A549 (cell line): ENCODE results near the gene COL7A1. TPM values are rescaled to one million over a fixed set of nuclear protein-coding genes. Genes with fewer than 3 reads are reported as not detected.

ENCODE experiments used
- ATAC-seq, 2 experiments: fragments of 200-7000 bp in 1 of 2; fragments of >200 bp in 1 of 2; cut with Nextera tagmentation in 1 of 2; cut with Tn5 transposase in 1 of 2; 3 replicates each; pipeline versions ENCODE4 v1.8.0 to v1.9.1; 2018 to 2020; ENCODE audit warnings: mild to moderate bottlenecking in 1 of 2, moderate library complexity in 1 of 2
- CTCF ChIA-PET: fragments of 300-600 bp; sonication (Branson Sonifier 250); formaldehyde crosslinking; extraction: SDS; loops from one replicate; lab custom pipeline; 2021; ENCODE audit warnings: antibody characterized with exemption, inconsistent platforms; lab: Yijun Ruan, JAX
- POLR2A ChIA-PET: fragments of 350-600 bp; formaldehyde crosslinking; extraction: SDS; loops from one replicate; lab custom pipeline; 2021; ENCODE audit warnings: antibody characterized with exemption, inconsistent platforms; lab: Yijun Ruan, JAX
- DNase-seq, 2 experiments: peaks; one replicate each; pipeline versions ENCODE4 v3.0.0 to v3.0.0-alpha.2; 2011 to 2016; ENCODE audit warnings: low read depth in 1 of 2, low spot score in 1 of 2
- FAIRE-seq: peaks from 2 replicates; lab custom pipeline; 2011; peaks lifted over from hg19 to GRCh38; lab: Jason Lieb, UNC
- H3K27ac ChIP-seq, 2 experiments: fragments of >200 bp; sonication (Bioruptor Twin); formaldehyde crosslinking; 3 replicates each; pipeline ENCODE4 v1.5.1; 2016 to 2017
- H3K4me1 ChIP-seq: fragments of >200 bp; sonication (Bioruptor Twin); formaldehyde crosslinking; 3 replicates; pipeline ENCODE4 v1.6.1; 2016
- H3K4me2 ChIP-seq: fragments of >200 bp; sonication (Bioruptor Twin); formaldehyde crosslinking; 3 replicates; pipeline ENCODE4 v1.6.1; 2016
- H3K4me3 ChIP-seq: fragments of >200 bp; sonication (Bioruptor Twin); formaldehyde crosslinking; 3 replicates; pipeline ENCODE4 v1.5.1; 2016
- H3K9me3 ChIP-seq: fragments of >200 bp; sonication (Bioruptor Twin); formaldehyde crosslinking; 3 replicates; pipeline ENCODE4 v1.6.1; 2016
- CBX2 ChIP-seq: fragments of 200-600 bp; sonication (generic); IDR thresholded peaks from 2 replicates; pipeline ENCODE4 v1.6.1; 2016; ENCODE audit warnings: low read depth, mild to moderate bottlenecking, borderline replicate concordance
- CBX8 ChIP-seq: fragments of 200-600 bp; sonication (generic); IDR thresholded peaks from 2 replicates; pipeline ENCODE4 v1.6.1; 2016
- CEBPB ChIP-seq, 2 experiments: fragments of >200 bp in 1 of 2; sonication (Bioruptor Twin) in 1 of 2; formaldehyde crosslinking in 1 of 2; IDR thresholded peaks; 2 replicates each; pipeline ENCODE4 v1.6.1; 2012 to 2016
- CHD2 ChIP-seq: fragments of 150-350 bp; IDR thresholded peaks from 2 replicates; pipeline ENCODE4 v1.6.1; 2014; ENCODE audit warnings: low read length; ENCODE audit not compliant: partially characterized antibody
- CHD4 ChIP-seq: fragments of 200-600 bp; sonication (generic); IDR thresholded peaks from 2 replicates; pipeline ENCODE4 v1.6.1; 2016; ENCODE audit warnings: antibody characterized with exemption, mild to moderate bottlenecking, borderline replicate concordance
- EHMT2 ChIP-seq: fragments of 200-600 bp; sonication (generic); IDR thresholded peaks from 2 replicates; pipeline ENCODE4 v1.6.1; 2016; ENCODE audit warnings: antibody characterized with exemption, low read depth, mild to moderate bottlenecking, moderate library complexity
- EP300 ChIP-seq, 2 experiments: fragments of >200 bp; sonication (Bioruptor Twin); formaldehyde crosslinking; IDR thresholded peaks; 2 replicates in 1 of 2; 3 replicates in 1 of 2; pipeline ENCODE4 v1.6.1; 2016 to 2017
- ESRRA ChIP-seq: fragments of 150-350 bp; IDR thresholded peaks from 2 replicates; pipeline ENCODE4 v1.6.1; 2014; ENCODE audit warnings: mild to moderate bottlenecking, low read length, borderline replicate concordance
- FOSL2 ChIP-seq, 2 experiments: fragments of 450-650 bp in 1 of 2; fragments of >200 bp in 1 of 2; sonication (Bioruptor Twin) in 1 of 2; formaldehyde crosslinking; IDR thresholded peaks; 2 replicates each; pipeline versions ENCODE4 v1.5.0 to v1.6.1; 2016 to 2020; ENCODE audit warnings: mild to moderate bottlenecking in 1 of 2, moderate library complexity in 1 of 2
- HDAC2 ChIP-seq: fragments of 200-600 bp; sonication (generic); IDR thresholded peaks from 2 replicates; pipeline ENCODE4 v1.6.1; 2016
- HOXB5 ChIP-seq: fragments of 250-450 bp; sonication (Bioruptor Pico); IDR thresholded peaks from 2 replicates; pipeline ENCODE4 v1.5.0; 2020; ENCODE audit warnings: mild to moderate bottlenecking, moderate library complexity
- JUN ChIP-seq, 2 experiments: fragments of >200 bp; sonication (Bioruptor Twin); formaldehyde crosslinking; IDR thresholded peaks; 2 replicates in 1 of 2; 3 replicates in 1 of 2; pipeline ENCODE4 v1.6.1; 2016 to 2017
- JUNB ChIP-seq: fragments of >200 bp; sonication (Bioruptor Twin); formaldehyde crosslinking; IDR thresholded peaks from 2 replicates; pipeline ENCODE4 v1.6.1; 2016
- KDM1A ChIP-seq: fragments of 200-600 bp; sonication (generic); IDR thresholded peaks from 2 replicates; pipeline ENCODE4 v1.6.1; 2016; ENCODE audit warnings: low read depth, mild to moderate bottlenecking
- KDM5A ChIP-seq: fragments of 200-600 bp; sonication (generic); IDR thresholded peaks from 2 replicates; pipeline ENCODE4 v1.6.1; 2016; ENCODE audit warnings: antibody characterized with exemption, mild to moderate bottlenecking
- NFE2L2 ChIP-seq: fragments of 150-350 bp; conservative IDR thresholded peaks from 2 replicates; pipeline ENCODE4 v1.6.1; 2014; ENCODE audit warnings: low read length
- NPAS2 ChIP-seq: fragments of 250-450 bp; sonication (Bioruptor Pico); IDR thresholded peaks from 2 replicates; pipeline ENCODE4 v1.8.0; 2022; ENCODE audit warnings: mild to moderate bottlenecking, moderate library complexity, borderline replicate concordance
- NR3C1 ChIP-seq: fragments of >200 bp; sonication (Bioruptor Twin); formaldehyde crosslinking; IDR thresholded peaks from 3 replicates; pipeline ENCODE4 v1.6.1; 2017
- POLR2A ChIP-seq: IDR thresholded peaks from 2 replicates; pipeline ENCODE4 v1.6.1; 2012; ENCODE audit warnings: mild to moderate bottlenecking, low read length
- RCOR1 ChIP-seq: fragments of 150-350 bp; IDR thresholded peaks from 2 replicates; pipeline ENCODE4 v1.6.1; 2014; ENCODE audit warnings: antibody characterized with exemption, low read length, low read depth
- RFX5 ChIP-seq: fragments of 450-650 bp; IDR thresholded peaks from 2 replicates; pipeline ENCODE4 v1.7.1; 2014; ENCODE audit warnings: antibody characterized with exemption, mild to moderate bottlenecking, moderate library complexity
- SMC3 ChIP-seq: fragments of >200 bp; sonication (Bioruptor Twin); formaldehyde crosslinking; IDR thresholded peaks from 3 replicates; pipeline ENCODE4 v1.6.1; 2018; ENCODE audit warnings: inconsistent platforms
- TP53 ChIP-seq: fragments of 250-450 bp; sonication (Bioruptor Pico); IDR thresholded peaks from 2 replicates; pipeline ENCODE4 v1.5.0; 2021; ENCODE audit warnings: mild to moderate bottlenecking, moderate library complexity
- ZC3H11A ChIP-seq: fragments of 450-650 bp; IDR thresholded peaks from 2 replicates; pipeline ENCODE4 v1.6.1; 2014; ENCODE audit warnings: antibody characterized with exemption, mild to moderate bottlenecking
- ZNF302 ChIP-seq: fragments of 250-450 bp; sonication (Bioruptor Pico); IDR thresholded peaks from 2 replicates; pipeline ENCODE4 v1.9.0; 2021; ENCODE audit warnings: inconsistent platforms, mild to moderate bottlenecking, moderate library complexity
- WGBS: methylation state at CpG from one replicate; pipeline ENCODE4 v1.1.6; 2017; ENCODE audit errors: missing lambda C conversion rate; 5-methylcytosine and 5-hydroxymethylcytosine counted together
- polyA plus RNA-seq, 4 experiments: library from polyadenylated mRNA; depleted of rRNA in 3 of 4; stranded (reverse); fragments of >200 nt; fragmentation: RNase III in 1 of 4; extraction: RNeasy Plus Mini Kit Qiagen cat#74134 plus additional on column Dnase treatment in 1 of 4; gene quantifications; 2 replicates in 3 of 4; 3 replicates in 1 of 4; pipeline ENCODE4 v1.2.3, GENCODE V29; 2011 to 2017
- TF ChIP-seq, protein P1 (sequence below): IDR thresholded peaks from 2 replicates; pipeline ENCODE4 v1.6.1; 2012
- TF ChIP-seq, protein P2 (sequence below): fragments of 250-450 bp; sonication (Bioruptor Pico); IDR thresholded peaks from 2 replicates; pipeline ENCODE4 v1.5.0; 2020; ENCODE audit warnings: low read depth, mild to moderate bottlenecking, moderate library complexity
- TF ChIP-seq, protein P3 (sequence below): fragments of 150-350 bp; IDR thresholded peaks from 2 replicates; pipeline ENCODE4 v1.6.1; 2014; ENCODE audit warnings: low read depth, mild to moderate bottlenecking, low read length
- TF ChIP-seq, protein P4 (sequence below): fragments of 200-600 bp; sonication (generic); IDR thresholded peaks from 2 replicates; pipeline ENCODE4 v1.6.1; 2016; ENCODE audit warnings: antibody characterized with exemption, mild to moderate bottlenecking, moderate library complexity

Gene COL7A1
- polyA plus RNA-seq, 2 of the 4 experiments (the other 2 are of a cell fraction) = 36.5 to 240 TPM

DNA sequence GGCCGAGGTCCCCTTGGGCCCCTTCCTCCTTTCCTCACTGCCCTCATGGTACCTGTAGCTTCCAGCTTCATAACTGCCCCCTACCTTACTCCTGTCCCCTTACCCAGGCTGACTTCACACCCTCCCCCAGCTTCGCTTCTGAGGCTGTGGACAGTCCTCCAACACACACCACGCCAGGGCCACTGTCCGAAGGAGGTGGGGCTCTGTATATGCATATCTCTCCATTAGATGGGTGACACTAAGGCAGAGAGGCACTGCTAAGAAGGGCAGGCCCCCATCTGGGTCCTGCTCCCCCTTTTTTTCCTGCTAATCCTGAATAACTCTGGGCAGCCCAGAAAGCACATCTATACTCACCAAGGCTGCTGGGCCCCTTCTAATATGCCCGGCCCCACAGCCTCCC lies 1.0 kb upstream of the COL7A1 start:
- ATAC-seq = peak; percentile 12
- H3K4me1 ChIP-seq = peaks cover 70% of the 10 kb centered on the region

DNA sequence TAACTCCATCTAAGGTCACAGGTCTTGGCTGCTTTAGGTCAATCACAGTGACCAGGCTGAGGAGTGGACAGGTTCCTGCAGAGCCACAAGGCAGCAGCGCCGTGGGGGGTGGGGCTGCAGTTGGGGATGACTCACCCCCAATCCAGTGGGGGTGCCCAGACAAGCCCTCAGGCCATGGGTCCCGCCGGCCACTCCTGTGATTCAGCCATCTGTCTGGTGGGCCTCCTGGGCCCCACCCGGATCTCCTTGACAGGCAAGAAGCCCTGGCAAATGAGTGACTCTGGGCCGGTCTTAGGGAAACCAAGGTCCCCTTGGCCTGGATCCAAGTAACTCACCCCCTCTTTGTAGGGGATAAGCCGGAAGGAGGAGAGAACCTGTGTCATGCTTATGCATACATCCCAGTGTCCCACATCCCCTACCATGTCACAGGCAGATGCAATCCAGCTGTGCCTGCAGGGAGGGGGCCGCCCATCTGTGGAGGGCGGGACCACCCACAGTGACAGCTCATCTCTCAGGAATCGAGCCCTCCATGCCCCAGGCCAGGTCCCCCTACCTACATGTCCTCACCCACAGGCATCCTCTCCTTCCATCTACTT lies 495 bp upstream of the COL7A1 start:
- H3K4me2 ChIP-seq = peak overlapping the region; percentile 96
- peaks cover 75% of the 10 kb centered on the region for H3K4me1 ChIP-seq
- H3K4me3 ChIP-seq = peak overlapping the region; percentile 84
- FAIRE-seq (no peak), ATAC-seq (peak; percentile 69 to 72), DNase-seq (peak; percentile 90 to 96)
- H3K27ac ChIP-seq = peak overlapping the region; percentile 99 to 100
- CTCF ChIA-PET = interaction anchor here (4.6 kb wide), 1 partner anchor 39 kb away, joined by 19 read pairs; the partner anchor contains the start of gene SLC26A6
- WGBS = 3% methylated on average over 6 of the region's 10 CpGs
- POLR2A ChIA-PET = interaction anchor here (1.2 to 1.3 kb wide), 2 partner anchors 14 to 67 kb away, joined by 3 to 5 read pairs; partner anchors contain the start of genes CELSR3 and UQCRC1
- H3K9me3 ChIP-seq = no peaks in the 10 kb centered on the region
- TF ChIP-seq NFE2L2 (peak; percentile 57), TP53 (CRISPR knock-in tag) (no peak), JUN (IDR thresholded peaks at IDR 0.05) (peak; percentile 75 to 87), POLR2A (no peak), CHD2 (peak; percentile 56), NR3C1 (no peak), HOXB5 (CRISPR knock-in tag) (no peak), HDAC2 (no peak), EHMT2 (no peak), FOSL2 (IDR thresholded peaks at IDR 0.05) (peak; percentile 84), FOSL2 (CRISPR knock-in tag; IDR thresholded peaks at IDR 0.05) (peak; percentile 99), CBX8 (no peak), JUNB (peak; percentile 93), SMC3 (peak; percentile 3; the same call in 1 of the 3 replicates), RFX5 (no peak), EP300 (IDR thresholded peaks at IDR 0.05) (peak; percentile 63 to 89; a peak in 3 of 5 replicates), CEBPB (IDR thresholded peaks at IDR 0.05) (no peak), ESRRA (no peak), ZC3H11A (no peak), KDM5A (no peak), RCOR1 (no peak), NPAS2 (CRISPR knock-in tag) (no peak), ZNF302 (CRISPR knock-in tag) (no peak), CBX2 (no peak), CHD4 (no peak), KDM1A (no peak)
- TF ChIP-seq, protein P1, sequence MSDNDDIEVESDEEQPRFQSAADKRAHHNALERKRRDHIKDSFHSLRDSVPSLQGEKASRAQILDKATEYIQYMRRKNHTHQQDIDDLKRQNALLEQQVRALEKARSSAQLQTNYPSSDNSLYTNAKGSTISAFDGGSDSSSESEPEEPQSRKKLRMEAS = peak; percentile 78
- TF ChIP-seq, protein P2, sequence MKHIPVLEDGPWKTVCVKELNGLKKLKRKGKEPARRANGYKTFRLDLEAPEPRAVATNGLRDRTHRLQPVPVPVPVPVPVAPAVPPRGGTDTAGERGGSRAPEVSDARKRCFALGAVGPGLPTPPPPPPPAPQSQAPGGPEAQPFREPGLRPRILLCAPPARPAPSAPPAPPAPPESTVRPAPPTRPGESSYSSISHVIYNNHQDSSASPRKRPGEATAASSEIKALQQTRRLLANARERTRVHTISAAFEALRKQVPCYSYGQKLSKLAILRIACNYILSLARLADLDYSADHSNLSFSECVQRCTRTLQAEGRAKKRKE (CRISPR knock-in tag) = no peak
- TF ChIP-seq, protein P3, sequence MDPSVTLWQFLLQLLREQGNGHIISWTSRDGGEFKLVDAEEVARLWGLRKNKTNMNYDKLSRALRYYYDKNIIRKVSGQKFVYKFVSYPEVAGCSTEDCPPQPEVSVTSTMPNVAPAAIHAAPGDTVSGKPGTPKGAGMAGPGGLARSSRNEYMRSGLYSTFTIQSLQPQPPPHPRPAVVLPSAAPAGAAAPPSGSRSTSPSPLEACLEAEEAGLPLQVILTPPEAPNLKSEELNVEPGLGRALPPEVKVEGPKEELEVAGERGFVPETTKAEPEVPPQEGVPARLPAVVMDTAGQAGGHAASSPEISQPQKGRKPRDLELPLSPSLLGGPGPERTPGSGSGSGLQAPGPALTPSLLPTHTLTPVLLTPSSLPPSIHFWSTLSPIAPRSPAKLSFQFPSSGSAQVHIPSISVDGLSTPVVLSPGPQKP = no peak

More for the DNA sequence above, 1.0 kb upstream of the COL7A1 start:
- FAIRE-seq (peak; percentile 13), DNase-seq (no peak)
- H3K9me3 ChIP-seq = no peaks in the 10 kb centered on the region
- peak overlapping the region; percentile 99 to 100 for H3K27ac ChIP-seq
- WGBS = 16% methylated on average over 4 of the region's 5 CpGs
- H3K4me2 ChIP-seq = peak overlapping the region; percentile 96
- ChIA-PET CTCF (interaction anchor here (1.3 to 4.6 kb wide), 2 partner anchors 14 to 39 kb away, joined by 5 to 19 read pairs; partner anchors contain the start of genes SLC26A6 and UQCRC1), POLR2A (interaction anchor here (1.2 to 1.3 kb wide), 2 partner anchors 13 to 67 kb away, joined by 3 to 5 read pairs; partner anchors contain the start of genes CELSR3 and UQCRC1)
- TF ChIP-seq, protein P4, sequence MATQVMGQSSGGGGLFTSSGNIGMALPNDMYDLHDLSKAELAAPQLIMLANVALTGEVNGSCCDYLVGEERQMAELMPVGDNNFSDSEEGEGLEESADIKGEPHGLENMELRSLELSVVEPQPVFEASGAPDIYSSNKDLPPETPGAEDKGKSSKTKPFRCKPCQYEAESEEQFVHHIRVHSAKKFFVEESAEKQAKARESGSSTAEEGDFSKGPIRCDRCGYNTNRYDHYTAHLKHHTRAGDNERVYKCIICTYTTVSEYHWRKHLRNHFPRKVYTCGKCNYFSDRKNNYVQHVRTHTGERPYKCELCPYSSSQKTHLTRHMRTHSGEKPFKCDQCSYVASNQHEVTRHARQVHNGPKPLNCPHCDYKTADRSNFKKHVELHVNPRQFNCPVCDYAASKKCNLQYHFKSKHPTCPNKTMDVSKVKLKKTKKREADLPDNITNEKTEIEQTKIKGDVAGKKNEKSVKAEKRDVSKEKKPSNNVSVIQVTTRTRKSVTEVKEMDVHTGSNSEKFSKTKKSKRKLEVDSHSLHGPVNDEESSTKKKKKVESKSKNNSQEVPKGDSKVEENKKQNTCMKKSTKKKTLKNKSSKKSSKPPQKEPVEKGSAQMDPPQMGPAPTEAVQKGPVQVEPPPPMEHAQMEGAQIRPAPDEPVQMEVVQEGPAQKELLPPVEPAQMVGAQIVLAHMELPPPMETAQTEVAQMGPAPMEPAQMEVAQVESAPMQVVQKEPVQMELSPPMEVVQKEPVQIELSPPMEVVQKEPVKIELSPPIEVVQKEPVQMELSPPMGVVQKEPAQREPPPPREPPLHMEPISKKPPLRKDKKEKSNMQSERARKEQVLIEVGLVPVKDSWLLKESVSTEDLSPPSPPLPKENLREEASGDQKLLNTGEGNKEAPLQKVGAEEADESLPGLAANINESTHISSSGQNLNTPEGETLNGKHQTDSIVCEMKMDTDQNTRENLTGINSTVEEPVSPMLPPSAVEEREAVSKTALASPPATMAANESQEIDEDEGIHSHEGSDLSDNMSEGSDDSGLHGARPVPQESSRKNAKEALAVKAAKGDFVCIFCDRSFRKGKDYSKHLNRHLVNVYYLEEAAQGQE = no peak
- TF ChIP-seq, protein P1 = 0 out of 2 replicates have a peak, but pooled peaks have one; percentile 0
- TF ChIP-seq HOXB5 (CRISPR knock-in tag) = no peak
- no peak for TF ChIP-seq CEBPB (IDR thresholded peaks at IDR 0.05)
- no peak overlapping the region for H3K4me3 ChIP-seq
